Neural progenitor cell (in vitro differentiated cells): Measurements from ENCODE around the gene TRIM44. TPM values are rescaled to one million over a fixed set of nuclear protein-coding genes. Genes with fewer than 3 reads are reported as not detected.
A peak's percentile ranks its signal among the peaks of the same experiment; 100 is the strongest.
"Not testable (repeated sequence)": the region's sequence is repeated elsewhere in the genome, so short reads cannot be mapped to it uniquely, and the experiment has no call there.

Experiments used
- DNase-seq: peaks from one replicate; pipeline ENCODE4 v3.0.0-alpha.2; 2016; ENCODE audit warnings: low spot score
- H2AFZ ChIP-seq: fragments of 200-600 bp; sonication (generic); replicated peaks from 2 replicates; pipeline ENCODE4 v1.6.1; 2016; ENCODE audit warnings: antibody characterized with exemption
- H3F3A ChIP-seq: fragments of 200-600 bp; sonication (generic); 2 replicates; pipeline ENCODE4 v1.6.1; 2016; ENCODE audit warnings: antibody characterized with exemption, low read depth
- H3K27ac ChIP-seq: fragments of 200-600 bp; sonication (generic); 2 replicates; pipeline ENCODE4 v1.5.1; 2016; ENCODE audit warnings: mild to moderate bottlenecking
- H3K27me3 ChIP-seq: fragments of 200-600 bp; sonication (generic); 2 replicates; pipeline ENCODE4 v1.6.1; 2016; ENCODE audit warnings: mild to moderate bottlenecking, moderate library complexity
- H3K36me3 ChIP-seq: fragments of 200-600 bp; sonication (generic); 2 replicates; pipeline ENCODE4 v1.5.1; 2016
- H3K4me1 ChIP-seq: fragments of 200-600 bp; sonication (generic); 2 replicates; pipeline ENCODE4 v1.6.1; 2016; ENCODE audit warnings: mixed run types
- H3K4me2 ChIP-seq: fragments of 200-600 bp; sonication (generic); 2 replicates; pipeline ENCODE4 v1.6.1; 2016
- H3K4me3 ChIP-seq: fragments of 200-600 bp; sonication (generic); 2 replicates; pipeline ENCODE4 v1.5.1; 2016
- H3K79me2 ChIP-seq: fragments of 200-600 bp; sonication (generic); 2 replicates; pipeline ENCODE4 v1.6.1; 2016; ENCODE audit warnings: low read depth
- H3K9ac ChIP-seq: fragments of 200-600 bp; sonication (generic); 2 replicates; pipeline ENCODE4 v1.6.1; 2016
- H3K9me3 ChIP-seq: fragments of 200-600 bp; sonication (generic); 2 replicates; pipeline ENCODE4 v1.5.1; 2016; ENCODE audit warnings: low read depth
- H4K20me1 ChIP-seq: fragments of 200-600 bp; sonication (generic); 2 replicates; pipeline ENCODE4 v1.6.1; 2016; ENCODE audit warnings: low read depth
- H3K27ac Mint-ChIP-seq: 3 replicates; pipeline ENCODE4 v1.8.0; 2021; ENCODE audit warnings: mixed read lengths
- H3K27me3 Mint-ChIP-seq: 2 replicates; pipeline ENCODE4 v1.8.0; 2022; ENCODE audit warnings: low read depth, mild to moderate bottlenecking, inconsistent platforms, moderate library complexity, mixed read lengths; ENCODE audit not compliant: insufficient read depth
- H3K36me3 Mint-ChIP-seq: 3 replicates; pipeline ENCODE4 v1.8.0; 2021; ENCODE audit warnings: mixed read lengths
- H3K4me1 Mint-ChIP-seq: 3 replicates; pipeline ENCODE4 v1.8.0; 2021; ENCODE audit warnings: mixed read lengths
- H3K4me3 Mint-ChIP-seq: 3 replicates; pipeline ENCODE4 v1.8.0; 2021; ENCODE audit warnings: mild to moderate bottlenecking, moderate library complexity, mixed read lengths
- H3K9me3 Mint-ChIP-seq: 3 replicates; pipeline ENCODE4 v1.8.0; 2020; ENCODE audit warnings: mixed read lengths
- CTCF ChIP-seq: fragments of 200-600 bp; sonication (generic); IDR thresholded peaks from 2 replicates; pipeline ENCODE4 v1.5.1; 2017; ENCODE audit warnings: antibody characterized with exemption, mild to moderate bottlenecking
- EZH2 ChIP-seq: fragments of 200-600 bp; sonication (generic); IDR thresholded peaks from 2 replicates; pipeline ENCODE4 v1.6.1; 2017; ENCODE audit warnings: antibody characterized with exemption, mild to moderate bottlenecking, moderate library complexity
- EZH2phosphoT487 ChIP-seq: fragments of 200-600 bp; sonication (generic); IDR thresholded peaks from 2 replicates; pipeline ENCODE4 v1.6.1; 2017; ENCODE audit warnings: antibody characterized with exemption
- total RNA-seq: library from RNA; depleted of rRNA; stranded (reverse); fragments of >200 nt; gene quantifications from 2 replicates; pipeline ENCODE4 v1.2.3, GENCODE V29; 2015; ENCODE audit warnings: low replicate concordance

The TRIM44 gene
- total RNA-seq, 1 donor from 2014 or later = 44.1 TPM

GRCh38 chr11:35651263-35651662 lies 11.3 kb upstream of the TRIM44 start:
- TF ChIP-seq EZH2 (no peak), CTCF (no peak)
- H3K36me3 Mint-ChIP-seq = no peaks in the 10 kb centered on the region
- H3K4me3 Mint-ChIP-seq = no peak overlapping the region
- H3F3A ChIP-seq = peaks cover 20% of the 10 kb centered on the region
- no peak overlapping the region for H2AFZ ChIP-seq
- H3K9ac ChIP-seq = no peak overlapping the region
- peaks cover 47% of the 10 kb centered on the region for H3K27me3 ChIP-seq
- no peaks in the 10 kb centered on the region for H3K79me2 ChIP-seq
- peaks cover 25% of the 10 kb centered on the region for H3K4me1 ChIP-seq
- no peaks in the 10 kb centered on the region for H3K9me3 Mint-ChIP-seq
- peak overlapping the region; percentile 74 for H3K27ac Mint-ChIP-seq
- no peaks in the 10 kb centered on the region for H3K36me3 ChIP-seq
- H3K4me3 ChIP-seq = no peak overlapping the region
- DNase-seq = no peak
- H3K27ac ChIP-seq = no peak overlapping the region
- H3K4me1 Mint-ChIP-seq = peaks cover 41% of the 10 kb centered on the region
- H3K9me3 ChIP-seq = no peaks in the 10 kb centered on the region
- no peaks in the 10 kb centered on the region for H4K20me1 ChIP-seq
- H3K4me2 ChIP-seq = no peak overlapping the region
- H3K27me3 Mint-ChIP-seq = peaks cover 3% of the 10 kb centered on the region

- H3K9me3 Mint-ChIP-seq, H3K9ac ChIP-seq, H3K27ac ChIP-seq, H3K9me3 ChIP-seq, H2AFZ ChIP-seq, H3K27me3 Mint-ChIP-seq, H3K4me2 ChIP-seq, H3K36me3 Mint-ChIP-seq, DNase-seq, H4K20me1 ChIP-seq, H3K27ac Mint-ChIP-seq, H3K79me2 ChIP-seq, H3K4me3 Mint-ChIP-seq, H3K36me3 ChIP-seq, H3K4me3 ChIP-seq: not testable (repeated sequence)
- Histone ChIP-seq H3F3A (peaks cover 20% of the 10 kb centered on the region), H3K27me3 (peaks cover 63% of the 10 kb centered on the region), H3K4me1 (peaks cover 25% of the 10 kb centered on the region)
- H3K4me1 Mint-ChIP-seq = peaks cover 39% of the 10 kb centered on the region
Measured at GRCh38 chr11:35652786-35653185, 9.8 kb upstream of the TRIM44 start.

- DNase-seq = peak; percentile 57
- Mint-ChIP-seq H3K27me3 (peaks cover 2% of the 10 kb centered on the region), H3K36me3 (no peaks in the 10 kb centered on the region), H3K27ac (peak overlapping the region; percentile 81), H3K9me3 (no peaks in the 10 kb centered on the region), H3K4me1 (peaks cover 39% of the 10 kb centered on the region), H3K4me3 (peak overlapping the region; percentile 70)
- H2AFZ ChIP-seq = peak overlapping the region; percentile 92
- H4K20me1 ChIP-seq = no peaks in the 10 kb centered on the region
- peak overlapping the region; percentile 80 for H3K4me2 ChIP-seq
- H3K27me3 ChIP-seq = peaks cover 82% of the 10 kb centered on the region
- peaks cover 20% of the 10 kb centered on the region for H3F3A ChIP-seq
- H3K27ac ChIP-seq = peak overlapping the region; percentile 71
- H3K79me2 ChIP-seq = no peaks in the 10 kb centered on the region
- TF ChIP-seq EZH2 = no peak
- no peak for TF ChIP-seq CTCF
- TF ChIP-seq EZH2phosphoT487 = no peak
- peak overlapping the region; percentile 43 for H3K4me3 ChIP-seq
- no peak overlapping the region for H3K9ac ChIP-seq
- H3K4me1 ChIP-seq = peaks cover 25% of the 10 kb centered on the region
- H3K9me3 ChIP-seq = no peaks in the 10 kb centered on the region
- no peaks in the 10 kb centered on the region for H3K36me3 ChIP-seq
Measured at GRCh38 chr11:35654711-35655110, 7.9 kb upstream of the TRIM44 start.

GRCh38 chr11:35655254-35655653 lies 7.3 kb upstream of the TRIM44 start:
- Histone ChIP-seq H3K9me3 (no peaks in the 10 kb centered on the region), H4K20me1 (no peaks in the 10 kb centered on the region), H3K4me3 (peak overlapping the region; percentile 43), H3K27ac (no peak overlapping the region), H3K9ac (no peak overlapping the region), H2AFZ (no peak overlapping the region), H3K4me1 (peaks cover 25% of the 10 kb centered on the region), H3K27me3 (peaks cover 87% of the 10 kb centered on the region), H3F3A (peaks cover 20% of the 10 kb centered on the region), H3K79me2 (no peaks in the 10 kb centered on the region), H3K36me3 (no peaks in the 10 kb centered on the region), H3K4me2 (peak overlapping the region; percentile 80)
- Mint-ChIP-seq H3K36me3 (no peaks in the 10 kb centered on the region), H3K4me3 (peak overlapping the region; percentile 70), H3K27me3 (peaks cover 2% of the 10 kb centered on the region), H3K9me3 (no peaks in the 10 kb centered on the region), H3K4me1 (peaks cover 37% of the 10 kb centered on the region), H3K27ac (peak overlapping the region; percentile 43)
- DNase-seq = no peak
- TF ChIP-seq EZH2phosphoT487 = no peak
- no peak for TF ChIP-seq CTCF
- no peak for TF ChIP-seq EZH2
